Ascending aorta (tissue), 2 donors: ENCODE measurements around the gene NLGN4X. TPM values are rescaled to one million over a fixed set of nuclear protein-coding genes. Genes with fewer than 3 reads are reported as not detected.

Experiments used
- DNase-seq, 2 donors: peaks; one replicate each; pipeline ENCODE4 v3.0.0-alpha.2; 2019; ENCODE audit warnings: low spot score in 2 of 2
- H3K27ac ChIP-seq, 2 donors: fragments of 200-600 bp; sonication (generic); one replicate each; pipeline ENCODE4 v1.5.1; 2016 to 2017; ENCODE audit warnings: mild to moderate bottlenecking in 1 of 2
- H3K27me3 ChIP-seq: fragments of 200-600 bp; sonication (generic); one replicate; pipeline ENCODE4 v1.5.1; 2017
- H3K36me3 ChIP-seq, 2 donors: fragments of 200-600 bp; sonication (generic); one replicate each; pipeline ENCODE4 v1.5.1; 2016
- H3K4me1 ChIP-seq, 2 donors: fragments of 200-600 bp; sonication (generic); one replicate each; pipeline ENCODE4 v1.5.1; 2016 to 2017; ENCODE audit warnings: mild to moderate bottlenecking in 1 of 2
- H3K4me3 ChIP-seq, 2 donors: fragments of 200-600 bp; sonication (generic); one replicate each; pipeline ENCODE4 v1.5.1; 2016 to 2017; ENCODE audit warnings: mild to moderate bottlenecking in 1 of 2
- H3K9me3 ChIP-seq, 2 donors: fragments of 200-600 bp; sonication (generic); one replicate each; pipeline ENCODE4 v1.5.1; 2016
- CTCF ChIP-seq, 3 experiments: fragments of 200-600 bp in 2 of 3; fragments of 450-650 bp in 1 of 3; sonication (generic) in 2 of 3; IDR thresholded peaks; one replicate each; pipeline ENCODE4 v1.5.1; 2016 to 2019; ENCODE audit warnings: antibody characterized with exemption in 3 of 3, mild to moderate bottlenecking in 1 of 3, moderate library complexity in 1 of 3
- intact Hi-C: fragments of 100-400 bp; cut with DNase I; formaldehyde crosslinking; loops from one replicate; pipeline ENCODE4 v1.15.1; 2023
- total RNA-seq: library from RNA; depleted of rRNA; stranded (reverse); fragments of >200 nt; gene quantifications from one replicate; pipeline ENCODE4 v1.1.0, GENCODE V29; 2016

NLGN4X gene
- total RNA-seq, result 1.4 TPM

GRCh38 chrX:6228720-6229119 lies at the start of gene NLGN4X:
TSS of gene NLGN4X (minus strand) at chrX:6228867. CDS start at chrX:6151466, 77,401 bp downstream.
- DNase-seq, result no peak
- Histone ChIP-seq H3K36me3 (no peaks in the 10 kb centered on the region), H3K27ac (no peak within 1 kb of the TSS), H3K27me3 (no peaks in the 10 kb centered on the region), H3K4me3 (peak within 1 kb of the TSS in 1 of 2 donors; percentile 26), H3K4me1 (no peaks in the 10 kb centered on the region), H3K9me3 (no peaks in the 10 kb centered on the region)
- TF ChIP-seq CTCF (IDR thresholded peaks at IDR 0.05), result no peak
- intact Hi-C loops, result no loop called here

GRCh38 chrX:6266041-6266440 lies 37.4 kb upstream of the NLGN4X start:
- no peak for TF ChIP-seq CTCF (IDR thresholded peaks at IDR 0.05)
- no peaks in the 10 kb centered on the region for H3K27me3 ChIP-seq
- H3K4me3 ChIP-seq, result no peak overlapping the region
- no peak overlapping the region for H3K27ac ChIP-seq
- H3K9me3 ChIP-seq, result no peaks in the 10 kb centered on the region
- no peaks in the 10 kb centered on the region for H3K36me3 ChIP-seq
- intact Hi-C loops, result no loop called here
- no peak for DNase-seq
- H3K4me1 ChIP-seq, result no peaks in the 10 kb centered on the region

- Histone ChIP-seq H3K4me1 (no peaks in the 10 kb centered on the region), H3K4me3 (no peak overlapping the region), H3K27me3 (no peaks in the 10 kb centered on the region), H3K36me3 (no peaks in the 10 kb centered on the region), H3K9me3 (no peaks in the 10 kb centered on the region), H3K27ac (no peak overlapping the region)
- no peak for DNase-seq
- intact Hi-C loops, result no loop called here
- TF ChIP-seq CTCF (IDR thresholded peaks at IDR 0.05), result no peak
These were observed 34.3 kb upstream of the NLGN4X start for GRCh38 chrX:6262959-6263358.

GRCh38 chrX:6257025-6257424 lies 28.4 kb upstream of the NLGN4X start:
- intact Hi-C loops, result no loop called here
- Histone ChIP-seq H3K4me3 (no peak overlapping the region), H3K4me1 (no peaks in the 10 kb centered on the region), H3K36me3 (no peaks in the 10 kb centered on the region), H3K27me3 (no peaks in the 10 kb centered on the region), H3K27ac (no peak overlapping the region), H3K9me3 (no peaks in the 10 kb centered on the region)
- no peak for TF ChIP-seq CTCF (IDR thresholded peaks at IDR 0.05)
- DNase-seq, result no peak

GRCh38 chrX:6244666-6245065 lies 16.0 kb upstream of the NLGN4X start:
- no peaks in the 10 kb centered on the region for H3K36me3 ChIP-seq
- no peak overlapping the region for H3K27ac ChIP-seq
- no peaks in the 10 kb centered on the region for H3K9me3 ChIP-seq
- no peak overlapping the region for H3K4me3 ChIP-seq
- no peaks in the 10 kb centered on the region for H3K4me1 ChIP-seq
- intact Hi-C loops, result no loop called here
- TF ChIP-seq CTCF (IDR thresholded peaks at IDR 0.05), result no peak
- no peaks in the 10 kb centered on the region for H3K27me3 ChIP-seq
- no peak for DNase-seq

GRCh38 chrX:6238576-6238975 lies 9.9 kb upstream of the NLGN4X start:
- H3K36me3 ChIP-seq, result no peaks in the 10 kb centered on the region
- H3K4me1 ChIP-seq, result no peaks in the 10 kb centered on the region
- no peak for DNase-seq
- no peak for TF ChIP-seq CTCF (IDR thresholded peaks at IDR 0.05)
- no peak overlapping the region for H3K4me3 ChIP-seq
- no peaks in the 10 kb centered on the region for H3K9me3 ChIP-seq
- no peaks in the 10 kb centered on the region for H3K27me3 ChIP-seq
- H3K27ac ChIP-seq, result no peak overlapping the region
- intact Hi-C loops, result no loop called here
